ENCODE measurements around the gene LRCH1. TPM values are rescaled to one million over a fixed set of nuclear protein-coding genes. Genes with fewer than 3 reads are reported as not detected.

LRCH1 gene
- total and polyA plus RNA-seq, 2 donors (not counting 1 experiment from before 2014, with no cell fraction given) = 12.0 to 12.4 TPM

- Histone ChIP-seq H3K9ac (ENCODE audit: insufficient read depth, low read length) (no peak overlapping the region), H3K79me2 (ENCODE audit: control insufficient read depth, insufficient read depth, low read length) (peaks cover 17% of the 10 kb centered on the region), H3K27me3 (ENCODE audit: control insufficient read depth, insufficient read depth, low read length) (no peaks in the 10 kb centered on the region), H3K36me3 (ENCODE audit: control insufficient read depth, insufficient read depth, low read length) (no peaks in the 10 kb centered on the region), H3K4me3 (replicated peaks in 1 of 4; ENCODE audit: control extremely low read depth in 1 of 4, insufficient read depth in 1 of 4, low read depth in 3 of 4, low read length in 4 of 4) (no peak overlapping the region), H3K27ac (ENCODE audit: insufficient read depth, low read length) (no peak overlapping the region), H3K9me3 (ENCODE audit: control insufficient read depth, insufficient read depth, low read depth, low read length) (no peaks in the 10 kb centered on the region), H4K20me1 (ENCODE audit: control insufficient read depth, extremely low read depth, insufficient read depth, low read length) (no peaks in the 10 kb centered on the region), H2AFZ (ENCODE audit: low read length) (no peak overlapping the region), H3K4me1 (ENCODE audit: control insufficient read depth, extremely low read depth, insufficient read depth, low read length) (no peaks in the 10 kb centered on the region), H3K4me2 (ENCODE audit: extremely low read depth, insufficient read depth, low read length) (no peak overlapping the region)
- DNase-seq (ENCODE audit: low read depth in 2 of 2) = no peak
- no peak for TF ChIP-seq EZH2 (IDR thresholded peaks at IDR 0.05; ENCODE audit: low read length, missing control alignments)
- TF ChIP-seq, protein P1, sequence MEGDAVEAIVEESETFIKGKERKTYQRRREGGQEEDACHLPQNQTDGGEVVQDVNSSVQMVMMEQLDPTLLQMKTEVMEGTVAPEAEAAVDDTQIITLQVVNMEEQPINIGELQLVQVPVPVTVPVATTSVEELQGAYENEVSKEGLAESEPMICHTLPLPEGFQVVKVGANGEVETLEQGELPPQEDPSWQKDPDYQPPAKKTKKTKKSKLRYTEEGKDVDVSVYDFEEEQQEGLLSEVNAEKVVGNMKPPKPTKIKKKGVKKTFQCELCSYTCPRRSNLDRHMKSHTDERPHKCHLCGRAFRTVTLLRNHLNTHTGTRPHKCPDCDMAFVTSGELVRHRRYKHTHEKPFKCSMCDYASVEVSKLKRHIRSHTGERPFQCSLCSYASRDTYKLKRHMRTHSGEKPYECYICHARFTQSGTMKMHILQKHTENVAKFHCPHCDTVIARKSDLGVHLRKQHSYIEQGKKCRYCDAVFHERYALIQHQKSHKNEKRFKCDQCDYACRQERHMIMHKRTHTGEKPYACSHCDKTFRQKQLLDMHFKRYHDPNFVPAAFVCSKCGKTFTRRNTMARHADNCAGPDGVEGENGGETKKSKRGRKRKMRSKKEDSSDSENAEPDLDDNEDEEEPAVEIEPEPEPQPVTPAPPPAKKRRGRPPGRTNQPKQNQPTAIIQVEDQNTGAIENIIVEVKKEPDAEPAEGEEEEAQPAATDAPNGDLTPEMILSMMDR (conservative IDR thresholded peaks at IDR 0.05 in 1 of 2, IDR thresholded peaks at IDR 0.05 in 1 of 2; ENCODE audit: low read depth in 1 of 2, low read length in 2 of 2) = no peak
These were observed 56.8 kb downstream of the LRCH1 start for GRCh38 chr13:46609726-46610125.

DNA sequence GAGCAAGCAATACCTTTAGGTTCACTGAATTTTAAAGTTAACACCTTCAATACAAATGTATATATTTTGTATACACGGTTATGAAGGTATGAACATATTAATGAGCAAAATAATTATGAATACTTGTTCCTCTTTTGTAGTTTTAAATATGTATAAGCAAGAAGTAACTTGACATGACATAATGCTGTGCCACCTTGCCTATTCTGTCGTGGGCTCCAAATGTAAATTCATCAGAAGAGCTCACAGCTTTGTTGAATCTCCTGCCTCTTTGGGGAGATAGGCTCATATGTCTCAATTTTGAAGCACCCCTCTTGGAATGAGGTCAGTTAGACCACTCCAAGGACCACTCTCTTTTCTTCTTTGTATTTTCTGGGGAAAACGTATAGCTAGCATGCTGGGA, 59.3 kb downstream of the LRCH1 start:
- no peak overlapping the region for H3K9ac ChIP-seq (ENCODE audit: insufficient read depth, low read length)
- DNase-seq (ENCODE audit: low read depth in 2 of 2) = no peak
- H3K4me2 ChIP-seq (ENCODE audit: extremely low read depth, insufficient read depth, low read length) = no peak overlapping the region
- no peak overlapping the region for H3K4me3 ChIP-seq (replicated peaks in 1 of 4; ENCODE audit: control extremely low read depth in 1 of 4, insufficient read depth in 1 of 4, low read depth in 3 of 4, low read length in 4 of 4)
- H2AFZ ChIP-seq (ENCODE audit: low read length) = no peak overlapping the region
- H3K27me3 ChIP-seq (ENCODE audit: control insufficient read depth, insufficient read depth, low read length) = no peaks in the 10 kb centered on the region
- H3K79me2 ChIP-seq (ENCODE audit: control insufficient read depth, insufficient read depth, low read length) = peaks cover 21% of the 10 kb centered on the region
- TF ChIP-seq, protein P1 (conservative IDR thresholded peaks at IDR 0.05 in 1 of 2, IDR thresholded peaks at IDR 0.05 in 1 of 2; ENCODE audit: low read depth in 1 of 2, low read length in 2 of 2) = no peak
- TF ChIP-seq EZH2 (IDR thresholded peaks at IDR 0.05; ENCODE audit: low read length, missing control alignments) = no peak
- no peaks in the 10 kb centered on the region for H3K9me3 ChIP-seq (ENCODE audit: control insufficient read depth, insufficient read depth, low read depth, low read length)
- peaks cover 4% of the 10 kb centered on the region for H3K4me1 ChIP-seq (ENCODE audit: control insufficient read depth, extremely low read depth, insufficient read depth, low read length)
- H3K36me3 ChIP-seq (ENCODE audit: control insufficient read depth, insufficient read depth, low read length) = no peaks in the 10 kb centered on the region
- H4K20me1 ChIP-seq (ENCODE audit: control insufficient read depth, extremely low read depth, insufficient read depth, low read length) = no peaks in the 10 kb centered on the region
- no peak overlapping the region for H3K27ac ChIP-seq (ENCODE audit: insufficient read depth, low read length)

- Histone ChIP-seq H3K9me3 (ENCODE audit: control insufficient read depth, insufficient read depth, low read depth, low read length) (no peaks in the 10 kb centered on the region), H3K79me2 (ENCODE audit: control insufficient read depth, insufficient read depth, low read length) (peaks cover 27% of the 10 kb centered on the region), H3K4me1 (ENCODE audit: control insufficient read depth, extremely low read depth, insufficient read depth, low read length) (peaks cover 8% of the 10 kb centered on the region), H3K4me2 (ENCODE audit: extremely low read depth, insufficient read depth, low read length) (no peak overlapping the region), H3K36me3 (ENCODE audit: control insufficient read depth, insufficient read depth, low read length) (no peaks in the 10 kb centered on the region), H3K4me3 (replicated peaks in 1 of 4; ENCODE audit: control extremely low read depth in 1 of 4, insufficient read depth in 1 of 4, low read depth in 3 of 4, low read length in 4 of 4) (no peak overlapping the region), H4K20me1 (ENCODE audit: control insufficient read depth, extremely low read depth, insufficient read depth, low read length) (no peaks in the 10 kb centered on the region), H3K27ac (ENCODE audit: insufficient read depth, low read length) (no peak overlapping the region), H3K9ac (ENCODE audit: insufficient read depth, low read length) (no peak overlapping the region), H3K27me3 (ENCODE audit: control insufficient read depth, insufficient read depth, low read length) (no peaks in the 10 kb centered on the region), H2AFZ (ENCODE audit: low read length) (no peak overlapping the region)
- TF ChIP-seq EZH2 (IDR thresholded peaks at IDR 0.05; ENCODE audit: low read length, missing control alignments) = no peak
- TF ChIP-seq, protein P1 (conservative IDR thresholded peaks at IDR 0.05 in 1 of 2, IDR thresholded peaks at IDR 0.05 in 1 of 2; ENCODE audit: low read depth in 1 of 2, low read length in 2 of 2) = no peak
- DNase-seq (ENCODE audit: low read depth in 2 of 2) = peak in 1 of 2 donors; percentile 44
These were observed 60.6 kb downstream of the LRCH1 start for GRCh38 chr13:46613409-46614049.

Data from fibroblast of lung (primary cell).